Hepatocyte (in vitro differentiated cells): ENCODE data around the gene ATXN7L1. TPM values are rescaled to one million over a fixed set of nuclear protein-coding genes. Genes with fewer than 3 reads are reported as not detected.
"Not testable (repeated sequence)": the region's sequence is repeated elsewhere in the genome, so short reads cannot be mapped to it uniquely, and the experiment has no call there.

Source experiments
- DNase-seq: peaks from one replicate; pipeline ENCODE4 v3.0.0-alpha.2; 2016; ENCODE audit warnings: low spot score
- H2AFZ ChIP-seq: fragments of 200-600 bp; sonication (generic); 2 replicates; pipeline ENCODE4 v1.6.0; 2016; ENCODE audit warnings: antibody characterized with exemption, mild to moderate bottlenecking
- H3K27ac ChIP-seq: fragments of 200-600 bp; sonication (generic); 2 replicates; pipeline ENCODE4 v1.5.1; 2016; ENCODE audit warnings: mild to moderate bottlenecking
- H3K27me3 ChIP-seq: fragments of 200-600 bp; sonication (generic); 2 replicates; pipeline ENCODE4 v1.6.1; 2016
- H3K36me3 ChIP-seq: fragments of 200-600 bp; sonication (generic); replicated peaks from 2 replicates; pipeline ENCODE4 v1.5.1; 2016; ENCODE audit warnings: low read depth; ENCODE audit not compliant: insufficient read depth
- H3K4me1 ChIP-seq: fragments of 200-600 bp; sonication (generic); 2 replicates; pipeline ENCODE4 v1.5.1; 2016; ENCODE audit warnings: mild to moderate bottlenecking, moderate library complexity; ENCODE audit not compliant: insufficient read depth
- H3K4me2 ChIP-seq: fragments of 200-600 bp; sonication (generic); 2 replicates; pipeline ENCODE4 v1.6.0; 2016
- H3K4me3 ChIP-seq: fragments of 200-600 bp; sonication (generic); 2 replicates; pipeline ENCODE4 v1.5.1; 2016; ENCODE audit warnings: mild to moderate bottlenecking
- H3K79me2 ChIP-seq: fragments of 200-600 bp; sonication (generic); 2 replicates; pipeline ENCODE4 v1.6.0; 2017; ENCODE audit warnings: mild to moderate bottlenecking
- H3K9me2 ChIP-seq: fragments of 200-600 bp; sonication (generic); replicated peaks from 2 replicates; pipeline ENCODE4 v1.6.0; 2017; ENCODE audit warnings: mild to moderate bottlenecking; ENCODE audit not compliant: insufficient read depth
- H3K9me3 ChIP-seq: fragments of 200-600 bp; sonication (generic); 2 replicates; pipeline ENCODE4 v1.5.1; 2016; ENCODE audit warnings: low read depth, mild to moderate bottlenecking
- H4K20me1 ChIP-seq: fragments of 200-600 bp; sonication (generic); 2 replicates; pipeline ENCODE4 v1.6.0; 2016; ENCODE audit warnings: mild to moderate bottlenecking; ENCODE audit not compliant: insufficient read depth, poor library complexity, severe bottlenecking
- EZH2 ChIP-seq: fragments of 200-600 bp; sonication (generic); IDR thresholded peaks from 2 replicates; pipeline ENCODE4 v1.6.1; 2016; ENCODE audit warnings: antibody characterized with exemption, mild to moderate bottlenecking, borderline replicate concordance
- EZH2phosphoT487 ChIP-seq: fragments of 200-600 bp; sonication (generic); IDR thresholded peaks from one replicate; pipeline ENCODE4 v1.6.1; 2018; ENCODE audit warnings: antibody characterized with exemption, mild to moderate bottlenecking, low read depth, moderate library complexity; ENCODE audit not compliant: unreplicated experiment, severe bottlenecking
- WGBS: methylation state at CpG from one replicate; pipeline ENCODE4 v1.1.6; 2016; ENCODE audit warnings: low lambda C conversion rate; ENCODE audit errors: missing lambda C conversion rate; 5-methylcytosine and 5-hydroxymethylcytosine counted together
- polyA plus RNA-seq: library from polyadenylated mRNA; unstranded; fragments of >200 nt; fragmentation: Nextera tagmentation; extraction: Ambion mirVana; gene quantifications from 2 replicates; pipeline ENCODE4 v1.2.1, GENCODE V29; 2016
- total RNA-seq: library from RNA; depleted of rRNA; stranded (reverse); fragments of >200 nt; gene quantifications from 2 replicates; pipeline ENCODE4 v1.2.3, GENCODE V29; 2014
- TF ChIP-seq, protein P1 (sequence below): fragments of 200-600 bp; sonication (generic); IDR thresholded peaks from 2 replicates; pipeline ENCODE4 v1.5.1; 2016; ENCODE audit warnings: antibody characterized with exemption, mild to moderate bottlenecking; ENCODE audit not compliant: poor library complexity

ATXN7L1 gene
- total and polyA plus RNA-seq, 2 experiments from 2014 or later = 8.9 to 9.3 TPM

DNA sequence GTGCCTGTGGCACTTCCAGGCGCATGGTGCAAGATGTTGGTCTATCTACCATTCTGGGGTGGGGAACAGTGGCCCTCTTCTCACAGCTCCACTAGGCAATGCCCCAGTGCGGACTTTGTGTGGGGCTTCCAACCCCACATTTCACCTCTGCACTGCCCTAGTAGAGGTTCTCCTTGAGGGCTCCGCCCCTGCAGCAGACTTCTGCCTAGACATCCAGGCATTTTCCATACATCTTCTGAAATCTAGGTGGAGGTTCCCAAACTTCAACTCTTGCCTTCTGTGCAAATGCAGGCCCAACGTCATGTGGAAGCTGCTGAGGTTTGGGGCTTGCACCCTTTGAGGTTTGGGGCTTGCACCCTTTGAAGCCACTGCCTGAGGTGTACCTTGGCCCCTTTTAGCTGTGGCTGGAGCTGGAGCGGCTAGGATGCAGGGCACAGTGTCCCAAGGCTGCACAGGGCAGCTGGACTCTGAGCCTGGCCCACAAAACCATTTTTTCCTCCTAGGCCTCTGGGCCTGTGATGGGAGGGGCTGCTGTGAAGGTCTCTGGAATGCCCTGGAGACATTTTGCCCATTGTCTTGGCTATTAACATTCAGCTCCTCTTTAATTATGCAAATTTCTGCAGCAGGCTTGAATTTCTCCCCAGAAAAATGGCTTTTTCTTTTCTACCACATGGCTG, 164.5 kb downstream of the ATXN7L1 start:
- H3K27ac ChIP-seq = no peak overlapping the region
- H4K20me1 ChIP-seq = no peaks in the 10 kb centered on the region
- H3K4me1 ChIP-seq = no peaks in the 10 kb centered on the region
- no peak for DNase-seq
- H3K9me2 ChIP-seq = no peaks in the 10 kb centered on the region
- TF ChIP-seq EZH2phosphoT487 (no peak), EZH2 (no peak)
- TF ChIP-seq, protein P1, sequence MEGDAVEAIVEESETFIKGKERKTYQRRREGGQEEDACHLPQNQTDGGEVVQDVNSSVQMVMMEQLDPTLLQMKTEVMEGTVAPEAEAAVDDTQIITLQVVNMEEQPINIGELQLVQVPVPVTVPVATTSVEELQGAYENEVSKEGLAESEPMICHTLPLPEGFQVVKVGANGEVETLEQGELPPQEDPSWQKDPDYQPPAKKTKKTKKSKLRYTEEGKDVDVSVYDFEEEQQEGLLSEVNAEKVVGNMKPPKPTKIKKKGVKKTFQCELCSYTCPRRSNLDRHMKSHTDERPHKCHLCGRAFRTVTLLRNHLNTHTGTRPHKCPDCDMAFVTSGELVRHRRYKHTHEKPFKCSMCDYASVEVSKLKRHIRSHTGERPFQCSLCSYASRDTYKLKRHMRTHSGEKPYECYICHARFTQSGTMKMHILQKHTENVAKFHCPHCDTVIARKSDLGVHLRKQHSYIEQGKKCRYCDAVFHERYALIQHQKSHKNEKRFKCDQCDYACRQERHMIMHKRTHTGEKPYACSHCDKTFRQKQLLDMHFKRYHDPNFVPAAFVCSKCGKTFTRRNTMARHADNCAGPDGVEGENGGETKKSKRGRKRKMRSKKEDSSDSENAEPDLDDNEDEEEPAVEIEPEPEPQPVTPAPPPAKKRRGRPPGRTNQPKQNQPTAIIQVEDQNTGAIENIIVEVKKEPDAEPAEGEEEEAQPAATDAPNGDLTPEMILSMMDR = no peak
- no peak overlapping the region for H3K4me2 ChIP-seq
- no peaks in the 10 kb centered on the region for H3K27me3 ChIP-seq
- H3K79me2 ChIP-seq = no peaks in the 10 kb centered on the region
- no peak overlapping the region for H3K4me3 ChIP-seq
- WGBS = 100% methylated on average over 5 of the region's 5 CpGs
- peaks cover 17% of the 10 kb centered on the region for H3K9me3 ChIP-seq
- H2AFZ ChIP-seq = no peak overlapping the region
- no peaks in the 10 kb centered on the region for H3K36me3 ChIP-seq

- H3K4me2 ChIP-seq, H3K79me2 ChIP-seq, H3K27me3 ChIP-seq, DNase-seq, H3K4me3 ChIP-seq, H3K9me2 ChIP-seq, H2AFZ ChIP-seq, H3K4me1 ChIP-seq, H3K27ac ChIP-seq, H3K36me3 ChIP-seq, H4K20me1 ChIP-seq: not testable (repeated sequence)
- WGBS = 97% methylated on average over 4 of the region's 4 CpGs
- H3K9me3 ChIP-seq = peaks cover 17% of the 10 kb centered on the region
Measured at GRCh38 chr7:105710720-105711119, 165.7 kb downstream of the ATXN7L1 start.

DNA sequence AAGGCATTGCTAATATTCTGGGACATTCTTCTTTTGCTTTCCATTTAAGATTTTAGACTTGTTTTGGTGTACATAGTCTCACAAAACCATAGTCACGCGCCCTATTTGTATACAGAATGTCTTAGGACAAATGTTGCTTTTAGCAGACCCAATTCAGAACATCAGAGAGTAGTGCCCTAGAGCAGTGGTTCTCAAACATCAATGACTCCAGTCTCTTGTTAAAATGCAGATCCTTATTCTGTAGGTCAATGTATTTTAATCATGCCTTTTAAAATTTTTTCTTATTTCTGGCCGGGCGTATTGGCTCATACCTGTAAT, 167.7 kb downstream of the ATXN7L1 start:
- 95% methylated on average over 4 of the region's 4 CpGs for WGBS
- no peaks in the 10 kb centered on the region for H3K4me1 ChIP-seq

DNA sequence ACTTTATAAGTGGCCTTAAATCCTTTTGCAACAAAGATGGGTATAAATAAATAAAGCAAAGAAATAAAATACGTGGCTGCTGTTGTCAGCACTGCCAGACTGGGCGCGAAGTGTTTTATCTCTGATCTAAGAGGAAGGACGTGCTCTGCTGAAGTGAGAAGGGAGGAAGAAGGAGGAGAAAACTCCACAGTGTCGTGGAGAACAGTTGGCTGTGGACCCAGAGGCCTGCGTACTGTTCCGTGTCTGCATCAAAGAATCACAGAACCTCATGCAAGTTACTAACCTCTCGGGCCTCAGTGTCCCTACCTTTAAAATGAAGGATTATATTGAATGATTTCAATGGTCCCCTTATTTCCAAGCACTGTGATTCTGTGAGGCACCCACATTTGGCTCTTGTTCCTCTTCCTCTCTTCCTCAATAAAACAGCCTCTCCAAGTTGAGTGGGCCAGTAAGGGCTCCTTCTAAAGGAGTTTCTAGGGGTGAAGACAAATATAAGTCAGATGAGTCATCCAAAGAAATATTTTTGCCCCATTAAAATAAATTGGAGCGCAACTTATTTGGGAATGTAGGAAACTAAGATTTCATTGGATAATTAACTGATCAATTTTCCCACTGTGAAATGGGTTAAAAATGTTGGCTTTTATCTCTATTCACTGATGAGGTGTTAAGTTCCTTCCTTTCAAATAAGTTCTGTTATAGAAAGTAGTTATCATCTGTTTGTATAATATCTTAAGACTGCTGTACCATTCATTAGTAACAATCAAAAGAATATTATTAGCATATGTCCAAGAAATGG, 168.2 kb downstream of the ATXN7L1 start:
- TF ChIP-seq EZH2phosphoT487 (no peak), EZH2 (no peak)
- H3K36me3 ChIP-seq = no peaks in the 10 kb centered on the region
- no peak overlapping the region for H3K4me2 ChIP-seq
- no peak overlapping the region for H3K27ac ChIP-seq
- H4K20me1 ChIP-seq = no peaks in the 10 kb centered on the region
- H3K27me3 ChIP-seq = no peaks in the 10 kb centered on the region
- H3K4me1 ChIP-seq = no peaks in the 10 kb centered on the region
- peaks cover 17% of the 10 kb centered on the region for H3K9me3 ChIP-seq
- no peaks in the 10 kb centered on the region for H3K79me2 ChIP-seq
- WGBS = 88% methylated on average over 9 of the region's 9 CpGs
- no peak overlapping the region for H3K4me3 ChIP-seq
- H3K9me2 ChIP-seq = no peaks in the 10 kb centered on the region
- DNase-seq = no peak
- H2AFZ ChIP-seq = no peak overlapping the region

More for the DNA sequence above, 167.7 kb downstream of the ATXN7L1 start:
- no peaks in the 10 kb centered on the region for H3K79me2 ChIP-seq
- no peak overlapping the region for H2AFZ ChIP-seq
- no peak for DNase-seq
- H3K4me3 ChIP-seq = no peak overlapping the region
- H3K27me3 ChIP-seq = no peaks in the 10 kb centered on the region
- H3K36me3 ChIP-seq = no peaks in the 10 kb centered on the region
- H3K9me3 ChIP-seq = peaks cover 17% of the 10 kb centered on the region
- H3K4me2 ChIP-seq = no peak overlapping the region
- H3K27ac ChIP-seq = no peak overlapping the region
- H3K9me2 ChIP-seq = no peaks in the 10 kb centered on the region
- no peaks in the 10 kb centered on the region for H4K20me1 ChIP-seq
- TF ChIP-seq EZH2 (no peak), EZH2phosphoT487 (no peak)
- TF ChIP-seq, protein P1 = no peak
